ENCODE results near the gene RBM3. TPM values are rescaled to one million over a fixed set of nuclear protein-coding genes. Genes with fewer than 3 reads are reported as not detected.

RBM3 gene
- total RNA-seq, 1 donor from 2014 or later: 264 TPM

GRCh38 chrX:48616576-48616975 is 42.3 kb downstream of the RBM3 start:
- no peaks in the 10 kb centered on the region for H3K36me3 ChIP-seq (ENCODE audit: insufficient read depth, low read length)
- Mint-ChIP-seq H3K4me3 (ENCODE audit: unreplicated experiment) (no peak overlapping the region), H3K27me3 (ENCODE audit: low read depth, unreplicated experiment) (no peaks in the 10 kb centered on the region), H3K9me3 (ENCODE audit: unreplicated experiment) (peaks cover 2% of the 10 kb centered on the region), H3K36me3 (ENCODE audit: low read depth, unreplicated experiment) (no peaks in the 10 kb centered on the region), H3K4me1 (ENCODE audit: low read depth, unreplicated experiment) (peaks cover 3% of the 10 kb centered on the region), H3K27ac (ENCODE audit: unreplicated experiment) (no peak overlapping the region)
- H3K4me3 ChIP-seq (ENCODE audit: insufficient read depth, low read depth, low read length): no peak overlapping the region
- no peaks in the 10 kb centered on the region for H4K20me1 ChIP-seq (ENCODE audit: insufficient read depth, low read length)
- no peak overlapping the region for H3K4me2 ChIP-seq (ENCODE audit: low read length)
- no peaks in the 10 kb centered on the region for H3K79me2 ChIP-seq (ENCODE audit: insufficient read depth, low read length)
- DNase-seq (ENCODE audit: low read depth) (no peak), FAIRE-seq (peak; percentile 20)
- no peaks in the 10 kb centered on the region for H3K27me3 ChIP-seq (ENCODE audit: insufficient read depth, low read length)
- H3K9me3 ChIP-seq (ENCODE audit: insufficient read depth, low read depth, low read length): no peaks in the 10 kb centered on the region
- peaks cover 4% of the 10 kb centered on the region for H3K4me1 ChIP-seq (ENCODE audit: insufficient read depth, low read length)
- H3K27ac ChIP-seq (ENCODE audit: low read depth, low read length): no peak overlapping the region
- TF ChIP-seq CTCF (IDR thresholded peaks at IDR 0.05; ENCODE audit: insufficient read depth, low read depth, low read length): no peak
- no peak for TF ChIP-seq EZH2 (IDR thresholded peaks at IDR 0.05; ENCODE audit: insufficient read depth, low read length)
- H3K9ac ChIP-seq (ENCODE audit: low read length): no peak overlapping the region
- no peak overlapping the region for H2AFZ ChIP-seq (ENCODE audit: low read depth, low read length)

GRCh38 chrX:48617542-48618340 is 43.5 kb downstream of the RBM3 start:
- DNase-seq (ENCODE audit: low read depth): peak; percentile 4
- Histone ChIP-seq H2AFZ (ENCODE audit: low read depth, low read length) (no peak overlapping the region), H3K9me3 (ENCODE audit: insufficient read depth, low read depth, low read length) (no peaks in the 10 kb centered on the region), H3K27me3 (ENCODE audit: insufficient read depth, low read length) (no peaks in the 10 kb centered on the region), H3K36me3 (ENCODE audit: insufficient read depth, low read length) (no peaks in the 10 kb centered on the region), H4K20me1 (ENCODE audit: insufficient read depth, low read length) (no peaks in the 10 kb centered on the region), H3K9ac (ENCODE audit: low read length) (no peak overlapping the region), H3K27ac (ENCODE audit: low read depth, low read length) (no peak overlapping the region), H3K79me2 (ENCODE audit: insufficient read depth, low read length) (no peaks in the 10 kb centered on the region), H3K4me1 (ENCODE audit: insufficient read depth, low read length) (peaks cover 4% of the 10 kb centered on the region), H3K4me3 (ENCODE audit: insufficient read depth, low read depth, low read length) (no peak overlapping the region), H3K4me2 (ENCODE audit: low read length) (no peak overlapping the region)
- FAIRE-seq: peak; percentile 55
- Mint-ChIP-seq H3K4me3 (ENCODE audit: unreplicated experiment) (no peak overlapping the region), H3K4me1 (ENCODE audit: low read depth, unreplicated experiment) (peaks cover 3% of the 10 kb centered on the region), H3K27ac (ENCODE audit: unreplicated experiment) (no peak overlapping the region), H3K9me3 (ENCODE audit: unreplicated experiment) (peaks cover 2% of the 10 kb centered on the region), H3K36me3 (ENCODE audit: low read depth, unreplicated experiment) (no peaks in the 10 kb centered on the region), H3K27me3 (ENCODE audit: low read depth, unreplicated experiment) (no peaks in the 10 kb centered on the region)
- TF ChIP-seq EZH2 (IDR thresholded peaks at IDR 0.05; ENCODE audit: insufficient read depth, low read length) (no peak), CTCF (IDR thresholded peaks at IDR 0.05; ENCODE audit: insufficient read depth, low read depth, low read length) (no peak)
